OCI-LY7 (cell line): Measurements from ENCODE around the gene TSPAN9.

Experiments used
- EZH2phosphoT487 ChIP-seq: fragments of 200-600 bp; sonication (generic); IDR thresholded peaks from 2 replicates; pipeline ENCODE4 v1.6.1; 2018; ENCODE audit warnings: low read depth, borderline replicate concordance, mild to moderate bottlenecking, mixed run types, antibody characterized with exemption, low read length, moderate library complexity, mixed read lengths
- TF ChIP-seq, protein P1 (sequence below): fragments of 200-600 bp; sonication (generic); conservative IDR thresholded peaks from 2 replicates; pipeline ENCODE4 v1.5.1; 2014; ENCODE audit warnings: mild to moderate bottlenecking, antibody characterized with exemption, low read length, moderate library complexity, mixed read lengths

DNA sequence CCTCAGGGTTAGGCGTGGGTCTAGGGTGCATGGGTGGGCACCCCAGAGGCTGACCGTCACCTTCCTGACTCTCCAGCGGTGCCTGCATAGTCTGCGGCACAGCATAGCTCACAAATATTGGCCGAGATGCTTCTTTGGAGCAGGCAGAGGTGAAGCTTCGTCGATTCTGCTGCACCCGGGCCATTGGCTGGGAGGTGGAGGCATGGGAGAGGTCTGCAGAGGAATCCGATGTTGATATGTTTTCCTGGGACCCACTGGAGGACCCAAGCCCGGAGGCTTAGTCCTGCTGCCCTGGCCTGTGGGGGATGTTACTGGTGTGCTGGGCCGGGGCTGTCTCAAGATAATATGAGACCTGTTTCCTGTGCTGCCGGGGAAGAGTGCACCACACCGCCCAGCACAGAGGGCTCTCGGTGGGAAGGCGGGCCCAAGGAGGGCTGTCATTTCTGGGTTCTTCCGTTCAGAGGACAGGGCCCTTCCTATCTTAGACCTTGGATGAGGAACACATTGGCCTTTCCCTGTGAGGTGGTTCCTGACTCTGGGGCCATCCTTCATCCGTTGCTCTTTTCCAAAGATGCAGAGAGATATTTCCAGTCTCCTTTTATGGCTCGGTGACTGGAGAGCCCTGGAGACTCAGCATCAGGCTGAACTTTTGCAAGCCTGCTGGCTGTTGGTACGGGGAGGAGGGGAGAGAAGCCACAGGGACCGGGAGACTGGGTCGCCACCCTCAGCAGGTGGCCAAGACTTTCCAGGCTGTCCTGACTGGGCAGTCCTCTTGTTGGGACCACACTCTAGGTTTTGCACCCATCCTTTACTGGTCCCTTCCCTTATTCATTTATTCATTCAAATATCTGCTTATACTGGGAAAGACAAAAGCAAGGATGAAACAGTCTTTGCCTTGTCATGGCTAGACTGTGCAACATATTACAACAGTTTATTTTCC lies 143.5 kb downstream of the TSPAN9 start:
- TF ChIP-seq, protein P1, sequence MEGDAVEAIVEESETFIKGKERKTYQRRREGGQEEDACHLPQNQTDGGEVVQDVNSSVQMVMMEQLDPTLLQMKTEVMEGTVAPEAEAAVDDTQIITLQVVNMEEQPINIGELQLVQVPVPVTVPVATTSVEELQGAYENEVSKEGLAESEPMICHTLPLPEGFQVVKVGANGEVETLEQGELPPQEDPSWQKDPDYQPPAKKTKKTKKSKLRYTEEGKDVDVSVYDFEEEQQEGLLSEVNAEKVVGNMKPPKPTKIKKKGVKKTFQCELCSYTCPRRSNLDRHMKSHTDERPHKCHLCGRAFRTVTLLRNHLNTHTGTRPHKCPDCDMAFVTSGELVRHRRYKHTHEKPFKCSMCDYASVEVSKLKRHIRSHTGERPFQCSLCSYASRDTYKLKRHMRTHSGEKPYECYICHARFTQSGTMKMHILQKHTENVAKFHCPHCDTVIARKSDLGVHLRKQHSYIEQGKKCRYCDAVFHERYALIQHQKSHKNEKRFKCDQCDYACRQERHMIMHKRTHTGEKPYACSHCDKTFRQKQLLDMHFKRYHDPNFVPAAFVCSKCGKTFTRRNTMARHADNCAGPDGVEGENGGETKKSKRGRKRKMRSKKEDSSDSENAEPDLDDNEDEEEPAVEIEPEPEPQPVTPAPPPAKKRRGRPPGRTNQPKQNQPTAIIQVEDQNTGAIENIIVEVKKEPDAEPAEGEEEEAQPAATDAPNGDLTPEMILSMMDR, result no peak
- no peak for TF ChIP-seq EZH2phosphoT487
